Skeletal muscle tissue (tissue), 4 donors: ENCODE results near the gene EIF2S3. TPM values are rescaled to one million over a fixed set of nuclear protein-coding genes. Genes with fewer than 3 reads are reported as not detected.

ENCODE experiments used
- H3K27ac ChIP-seq: one replicate; pipeline ENCODE4 v1.7.0; 2013; ENCODE audit warnings: mild to moderate bottlenecking, low read depth, low read length, inconsistent platforms
- H3K27me3 ChIP-seq, 3 donors: one replicate each; pipeline ENCODE4 v1.7.0; 2013; ENCODE audit warnings: low read length in 3 of 3; ENCODE audit not compliant: control insufficient read depth in 3 of 3, insufficient read depth in 3 of 3
- H3K36me3 ChIP-seq, 3 donors: one replicate each; pipeline ENCODE4 v1.7.0; 2013; ENCODE audit warnings: low read length in 3 of 3; ENCODE audit not compliant: control insufficient read depth in 3 of 3, insufficient read depth in 3 of 3
- H3K4me1 ChIP-seq, 3 donors: one replicate each; pipeline ENCODE4 v1.7.0; 2013; ENCODE audit warnings: low read length in 3 of 3, mild to moderate bottlenecking in 3 of 3; ENCODE audit not compliant: control insufficient read depth in 3 of 3, insufficient read depth in 3 of 3
- H3K4me3 ChIP-seq, 3 donors: one replicate each; pipeline ENCODE4 v1.7.0; 2013; ENCODE audit warnings: low read length in 3 of 3
- H3K9ac ChIP-seq, 3 donors: one replicate each; pipeline ENCODE4 v1.7.0; 2013; ENCODE audit warnings: low read length in 3 of 3, mild to moderate bottlenecking in 3 of 3, moderate library complexity in 2 of 3, low read depth in 1 of 3
- H3K9me3 ChIP-seq, 3 donors: one replicate each; pipeline ENCODE4 v1.7.0; 2013; ENCODE audit warnings: low read length in 3 of 3; ENCODE audit not compliant: control insufficient read depth in 3 of 3
- total RNA-seq: library from RNA; depleted of rRNA; stranded (reverse); fragments of >200 nt; gene quantifications from one replicate; pipeline ENCODE4 v1.2.3, GENCODE V29; 2014
- donor health status: Osteomylitis.

EIF2S3 gene
- total RNA-seq, 1 donor from 2014 or later, result 189 TPM

DNA sequence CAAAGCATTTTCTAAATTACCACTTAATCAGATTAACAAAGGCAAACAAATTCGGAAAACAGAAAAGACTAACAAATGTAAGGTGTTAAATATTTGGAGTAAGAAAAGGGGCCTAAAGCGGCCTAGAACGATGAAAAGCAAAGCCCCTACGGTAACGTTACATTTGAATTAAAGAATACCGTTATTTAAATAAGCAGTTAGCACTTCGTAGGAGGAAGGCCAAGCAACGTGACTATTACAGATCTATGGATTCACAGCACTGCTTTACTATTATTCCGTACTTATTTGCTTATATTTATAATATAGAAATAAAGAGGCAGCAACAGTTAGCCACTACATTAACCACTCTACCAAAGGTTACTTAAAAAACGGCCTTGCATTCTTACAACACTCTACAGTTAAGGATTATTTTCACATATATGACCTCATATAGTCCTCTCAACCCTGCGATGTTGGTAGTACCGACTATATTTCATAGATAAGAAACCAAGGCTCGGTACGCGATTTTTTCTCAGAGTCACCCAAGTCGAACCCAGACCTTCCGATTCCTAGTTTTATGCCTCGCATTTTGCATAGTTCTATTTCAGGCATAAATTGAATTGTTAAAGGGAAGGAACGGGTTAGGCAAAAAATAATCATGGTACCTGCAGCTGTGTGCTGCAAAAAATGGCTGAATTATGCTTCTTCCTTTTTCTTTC is 30.6 kb upstream of the EIF2S3 start:
- Histone ChIP-seq H3K36me3 (no peaks in the 10 kb centered on the region), H3K9ac (peak overlapping the region; percentile 80 to 87 (median 81)), H3K27me3 (no peaks in the 10 kb centered on the region), H3K27ac (peak overlapping the region; percentile 91), H3K4me1 (peaks cover 0 to 4% (median 4%) of the 10 kb centered on the region in 3 donors), H3K4me3 (peak overlapping the region; percentile 71 to 82 (median 76)), H3K9me3 (no peaks in the 10 kb centered on the region)

DNA sequence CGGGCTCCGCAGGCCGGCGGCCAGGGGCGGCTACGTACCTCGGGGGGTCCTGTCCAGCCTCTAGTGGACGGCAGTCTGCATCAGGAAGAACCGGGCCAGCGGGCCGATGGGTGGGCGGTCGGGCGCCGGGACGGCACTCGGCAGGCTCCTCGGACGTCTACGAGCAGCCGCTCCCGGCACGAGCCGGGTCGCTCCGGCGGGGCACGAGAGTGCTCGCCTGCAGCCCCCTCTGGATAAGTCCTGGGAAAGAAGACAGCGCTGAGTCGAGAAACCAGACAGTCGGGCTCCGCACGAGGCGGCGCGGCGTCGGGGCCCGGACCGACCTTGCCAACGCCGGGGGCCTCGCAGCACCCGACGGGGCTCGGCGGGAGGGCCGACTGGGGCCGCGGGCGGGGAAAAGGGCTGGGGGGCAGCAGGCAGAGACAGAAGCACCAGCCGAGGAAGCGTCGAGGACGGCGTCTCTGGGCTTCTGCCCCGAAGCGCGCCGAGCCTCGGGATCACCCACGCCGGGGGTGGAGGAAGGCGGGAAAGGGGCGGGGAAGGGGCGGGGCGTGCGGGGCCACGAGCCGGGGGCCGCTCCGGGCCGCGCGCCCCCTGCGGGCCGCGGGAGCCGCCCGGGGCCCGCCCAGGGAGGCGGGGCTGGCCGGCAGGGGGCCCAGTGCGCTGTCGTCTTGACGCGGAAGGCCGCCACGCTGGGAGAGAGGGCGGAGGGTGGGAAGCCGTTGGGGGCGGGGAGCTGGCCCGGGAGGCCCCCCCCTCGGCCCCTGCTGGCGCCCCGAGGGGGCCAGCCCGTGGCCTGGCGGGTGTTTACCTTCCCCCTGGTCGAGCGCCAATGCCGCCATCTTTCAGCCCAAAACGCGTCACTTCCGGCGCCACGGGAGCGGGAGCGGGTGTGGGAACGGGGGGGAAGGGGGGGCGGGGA is 29.7 kb upstream of the EIF2S3 start:
- peaks cover 0 to 4% (median 0%) of the 10 kb centered on the region in 3 donors for H3K27me3 ChIP-seq
- peak overlapping the region; percentile 71 to 89 (median 82) for H3K4me3 ChIP-seq
- H3K36me3 ChIP-seq, result no peaks in the 10 kb centered on the region
- H3K9me3 ChIP-seq, result no peaks in the 10 kb centered on the region
- H3K4me1 ChIP-seq, result no peaks in the 10 kb centered on the region
- H3K27ac ChIP-seq, result peak overlapping the region; percentile 91
- peak overlapping the region; percentile 81 to 87 (median 85) for H3K9ac ChIP-seq

DNA sequence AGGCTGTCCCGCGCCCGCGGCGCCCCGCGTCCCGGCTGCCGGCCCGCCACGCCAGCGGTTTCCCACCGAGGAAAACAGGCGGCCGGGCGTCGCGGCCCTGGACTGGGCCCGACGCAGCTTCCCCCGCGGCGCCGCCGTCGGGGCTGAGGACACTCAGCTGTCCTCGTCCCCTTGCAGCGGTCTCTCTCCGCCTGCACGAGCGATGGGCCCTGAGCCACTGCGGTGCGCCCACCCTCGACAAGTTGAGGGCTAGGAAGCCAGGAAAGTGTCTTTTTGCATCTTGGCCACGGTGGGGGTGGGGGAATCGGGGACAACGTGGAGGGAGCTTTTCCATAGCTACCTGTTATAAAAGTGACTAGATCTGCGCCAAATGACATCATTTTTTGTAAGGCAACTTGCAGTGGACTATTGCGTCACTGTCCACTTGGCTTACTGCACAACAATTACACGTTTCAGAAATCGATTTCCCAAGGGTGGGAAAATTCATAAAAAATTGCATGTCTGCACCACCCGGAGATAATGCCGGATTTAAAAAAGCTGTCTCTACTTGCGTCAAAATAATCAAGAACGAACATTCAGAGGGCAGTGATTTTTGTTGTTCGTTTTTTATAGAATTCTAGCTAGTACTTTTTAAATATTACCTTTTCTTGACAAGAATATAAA is 28.9 kb upstream of the EIF2S3 start:
- peaks cover 0 to 6% (median 0%) of the 10 kb centered on the region in 3 donors for H3K27me3 ChIP-seq
- peak overlapping the region; percentile 85 to 92 (median 92) for H3K9ac ChIP-seq
- H3K4me3 ChIP-seq, result peak overlapping the region; percentile 74 to 89 (median 86)
- H3K36me3 ChIP-seq, result no peaks in the 10 kb centered on the region
- no peaks in the 10 kb centered on the region for H3K9me3 ChIP-seq
- H3K27ac ChIP-seq, result peak overlapping the region; percentile 91
- H3K4me1 ChIP-seq, result no peaks in the 10 kb centered on the region

DNA sequence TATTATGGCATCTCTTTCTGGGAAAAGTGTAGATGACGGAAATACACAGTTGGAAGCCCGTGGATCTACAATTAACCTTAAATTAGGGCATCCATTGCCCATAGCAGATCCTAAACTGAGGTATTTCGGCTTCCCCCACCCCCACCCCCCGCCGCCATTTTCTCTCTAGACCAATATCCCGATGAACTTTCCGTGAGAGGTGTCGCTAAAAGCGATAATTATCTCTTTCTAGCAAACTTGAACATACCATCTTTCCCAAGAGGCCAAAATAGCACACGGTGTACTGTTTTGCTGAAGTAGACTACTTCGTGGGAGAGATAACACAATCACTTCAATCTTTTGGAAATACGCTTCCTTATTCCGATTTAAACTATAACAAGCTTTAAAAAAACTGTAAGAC is 28.3 kb upstream of the EIF2S3 start:
- Histone ChIP-seq H3K36me3 (no peaks in the 10 kb centered on the region), H3K9ac (peak overlapping the region; percentile 76 to 92 (median 85)), H3K4me3 (peak overlapping the region; percentile 74 to 89 (median 86)), H3K4me1 (no peaks in the 10 kb centered on the region), H3K27ac (peak overlapping the region; percentile 91), H3K27me3 (peaks cover 0 to 6% (median 0%) of the 10 kb centered on the region in 3 donors), H3K9me3 (no peaks in the 10 kb centered on the region)

DNA sequence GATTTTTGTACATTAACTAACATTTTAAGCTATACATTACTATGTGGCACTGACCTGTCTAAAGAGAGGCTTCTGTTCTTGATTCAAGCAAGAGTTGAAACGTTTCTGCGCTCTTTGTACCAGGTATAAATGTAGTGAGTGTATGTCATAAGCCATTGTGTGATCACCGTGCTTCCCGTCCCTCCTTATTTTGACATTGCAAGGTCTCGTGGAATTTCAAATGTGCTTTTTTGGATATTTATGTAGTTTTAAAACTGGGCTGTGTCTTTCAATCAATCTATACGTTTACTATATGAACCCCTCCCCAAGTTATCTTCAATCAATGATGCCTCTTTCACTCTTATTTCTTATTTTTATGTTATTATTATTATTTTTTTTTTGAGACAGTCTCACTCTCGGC is 27.7 kb upstream of the EIF2S3 start, which contains the start of gene KLHL15:
Gene KLHL15 (minus strand): TSS at position 101 of the 400 bp plus-strand sequence. CDS start 20,493 bp downstream, outside the sequence.
- Histone ChIP-seq H3K9me3 (no peaks in the 10 kb centered on the region), H3K27ac (peak within 1 kb of the TSS; percentile 91), H3K9ac (peak within 1 kb of the TSS; percentile 85 to 92 (median 92)), H3K4me3 (peak within 1 kb of the TSS; percentile 74 to 89 (median 86)), H3K4me1 (no peaks in the 10 kb centered on the region), H3K36me3 (no peaks in the 10 kb centered on the region), H3K27me3 (peaks cover 0 to 6% (median 0%) of the 10 kb centered on the region in 3 donors)

DNA sequence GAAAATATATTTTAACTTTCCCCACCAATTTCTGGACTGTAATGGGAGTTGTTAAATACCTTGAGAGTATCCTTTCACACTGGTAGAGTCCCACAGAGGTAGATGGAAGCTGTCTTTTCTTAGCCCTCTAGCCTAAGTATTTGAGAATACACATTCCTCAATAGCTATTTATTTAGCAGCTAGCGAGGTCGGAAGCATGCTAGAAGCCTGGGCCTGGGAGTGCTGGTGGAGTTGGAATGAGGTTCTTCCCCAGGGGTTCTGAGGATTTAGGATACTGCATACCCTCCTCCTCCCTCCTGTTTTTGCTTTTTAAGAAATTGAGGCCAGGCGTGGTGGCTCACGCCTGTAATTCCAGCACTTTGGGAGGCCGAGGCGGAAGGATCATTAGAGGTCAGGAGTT is 26.8 kb upstream of the EIF2S3 start:
- Histone ChIP-seq H3K4me3 (no peak overlapping the region), H3K9ac (no peak overlapping the region), H3K9me3 (no peaks in the 10 kb centered on the region), H3K4me1 (no peaks in the 10 kb centered on the region), H3K27ac (no peak overlapping the region), H3K36me3 (no peaks in the 10 kb centered on the region), H3K27me3 (peaks cover 0 to 6% (median 0%) of the 10 kb centered on the region in 3 donors)

DNA sequence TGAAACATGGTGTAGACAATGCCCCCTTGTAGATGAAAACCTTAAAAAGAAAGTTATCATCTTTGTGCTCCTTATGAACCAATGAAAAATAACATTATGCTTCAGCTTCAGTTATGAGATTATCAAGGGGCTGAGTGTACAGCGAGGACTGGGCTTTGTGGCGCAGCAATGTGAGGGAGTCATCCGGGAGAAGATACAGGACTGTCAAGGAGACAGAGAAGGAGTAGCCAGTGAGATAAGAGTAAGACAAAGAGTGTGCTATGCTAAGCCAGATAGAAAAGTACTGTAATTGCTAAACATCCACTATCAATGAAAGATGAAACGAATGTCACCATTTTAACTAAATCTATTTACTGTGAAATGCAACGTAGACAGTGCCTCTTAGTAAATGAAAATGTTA is 24.2 kb upstream of the EIF2S3 start:
- no peak overlapping the region for H3K27ac ChIP-seq
- no peaks in the 10 kb centered on the region for H3K9me3 ChIP-seq
- H3K4me1 ChIP-seq, result no peaks in the 10 kb centered on the region
- H3K9ac ChIP-seq, result no peak overlapping the region
- peaks cover 0 to 6% (median 0%) of the 10 kb centered on the region in 3 donors for H3K27me3 ChIP-seq
- no peaks in the 10 kb centered on the region for H3K36me3 ChIP-seq
- no peak overlapping the region for H3K4me3 ChIP-seq

DNA sequence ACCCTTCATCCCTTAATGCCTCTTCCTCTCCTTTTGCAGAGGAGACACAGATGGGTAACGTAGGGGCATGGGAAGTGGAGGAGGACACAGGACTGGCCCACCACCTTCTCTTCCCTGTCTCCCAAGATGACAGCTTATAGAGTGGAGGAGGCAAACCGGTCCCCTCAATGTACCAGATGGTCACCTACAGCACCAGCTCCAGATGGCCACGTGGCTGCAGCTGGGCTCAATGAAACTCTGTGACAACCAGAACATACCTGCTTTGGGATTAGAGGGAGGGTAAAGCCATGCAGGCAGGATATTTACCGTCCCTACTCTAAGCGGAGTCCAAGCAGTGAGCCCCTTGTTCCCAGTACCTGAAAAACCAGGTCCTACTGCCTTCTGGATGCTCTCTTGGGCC is 20.3 kb upstream of the EIF2S3 start:
- Histone ChIP-seq H3K27me3 (peaks cover 0 to 6% (median 0%) of the 10 kb centered on the region in 3 donors), H3K4me1 (no peaks in the 10 kb centered on the region), H3K27ac (no peak overlapping the region), H3K36me3 (no peaks in the 10 kb centered on the region), H3K4me3 (no peak overlapping the region), H3K9me3 (no peaks in the 10 kb centered on the region), H3K9ac (no peak overlapping the region)

DNA sequence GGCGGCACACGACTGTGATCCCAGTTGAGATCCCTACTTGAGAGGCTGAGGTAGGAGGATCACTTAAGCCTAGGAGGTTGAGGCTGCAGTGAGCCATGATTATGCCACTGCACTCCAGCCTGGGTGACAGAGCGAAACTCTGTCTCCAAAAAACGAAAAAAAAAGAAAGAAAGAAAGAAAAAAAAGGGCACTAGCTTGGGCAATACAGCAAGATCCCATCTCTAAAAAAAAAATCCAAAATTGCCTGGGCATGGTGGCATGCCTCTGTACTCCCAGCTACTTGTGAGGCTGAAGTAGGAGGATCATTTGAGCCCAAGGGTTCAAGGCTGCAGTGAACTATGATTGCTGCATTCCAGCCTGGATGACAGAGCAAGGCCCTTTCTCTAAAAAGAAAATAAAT is 17.0 kb upstream of the EIF2S3 start:
- no peak overlapping the region for H3K27ac ChIP-seq
- no peaks in the 10 kb centered on the region for H3K36me3 ChIP-seq
- H3K27me3 ChIP-seq, result no peaks in the 10 kb centered on the region
- no peak overlapping the region for H3K9ac ChIP-seq
- H3K9me3 ChIP-seq, result no peaks in the 10 kb centered on the region
- no peaks in the 10 kb centered on the region for H3K4me1 ChIP-seq
- H3K4me3 ChIP-seq, result no peak overlapping the region
